Heart left ventricle (tissue), 13 donors: ENCODE data around the gene PCDHGB5.

ENCODE experiments used
- CTCF ChIP-seq, 12 donors: fragments of 200-600 bp; sonication (generic) in 4 of 12; IDR thresholded peaks; one replicate each; pipeline versions ENCODE4 v1.5.0 to v1.8.0; 2018 to 2022; ENCODE audit warnings: antibody characterized with exemption in 12 of 12, mild to moderate bottlenecking in 5 of 12
- POLR2A ChIP-seq, 2 donors: fragments of 450-650 bp; IDR thresholded peaks; one replicate each; pipeline ENCODE4 v1.6.1; 2017; ENCODE audit warnings: antibody characterized with exemption in 2 of 2, mild to moderate bottlenecking in 2 of 2, moderate library complexity in 2 of 2
- donor health status: ischemic (EF 13 %, LVEDD 7.1; RV severe dilation, severe dysfunction).
- donor health status: DM: no; HTN: yes; CAD: no.
- donor health status: DM: no; HTN: no; CAD: no.
- donor health status: ischemic (EF 25% LVEDD 6.9; RV normal size, moderate dysfunction).
- donor health status: ischemic (EF 25% LVEDD 5.7; RV mildly dilated, moderate dysfunction).
- donor health status: ischemic (EF 35%, LVEDD 5.7; RV mildly dilated, moderate dysfunction).
- donor health status: nonischemic (EF 11% LVEDD 7.7; RV severe dilation, severe dysfunction).
- donor health status: DM: yes; HTN: yes; CAD: no.
- donor health status: PGD.
- donor health status: ischemic (EF 29% LVEDD 5.4; RV normal size, mild dysfunction).
- donor health status: nonischemic (EF 23%, LVEDD 6.1; RV moderate dilation, normal function).

- peak in 10 of 12 donors; percentile 28 to 58 (median 48) for TF ChIP-seq CTCF (IDR thresholded peaks at IDR 0.05)
- no peak for TF ChIP-seq POLR2A (IDR thresholded peaks at IDR 0.05)
Measured at GRCh38 chr5:141359790-141360426, 37.8 kb upstream of the PCDHGB5 start, which contains the start of gene PCDHGB2.
